Natural killer cell (primary cell): ENCODE results near the gene ASCC3. TPM values are rescaled to one million over a fixed set of nuclear protein-coding genes. Genes with fewer than 3 reads are reported as not detected.
"Not testable (repeated sequence)": the region's sequence is repeated elsewhere in the genome, so short reads cannot be mapped to it uniquely, and the experiment has no call there.

ENCODE experiments used
- ATAC-seq, 3 donors: fragments of 150-1000 bp in 2 of 3; fragments of 200-7000 bp in 1 of 3; cut with Tn5 transposase; 1 replicate in 1 of 3; 2 replicates in 2 of 3; pipeline ENCODE4 v1.10.0; 2021; ENCODE audit warnings: mild to moderate bottlenecking in 2 of 3, moderate library complexity in 2 of 3
- DNase-seq, 2 donors: peaks; one replicate each; pipeline versions ENCODE4 v3.0.0 to v3.0.0-alpha.2; 2013 to 2021; ENCODE audit warnings: mixed read lengths in 1 of 2
- H3K27ac ChIP-seq: one replicate; pipeline ENCODE4 v1.5.1; 2013; ENCODE audit warnings: mild to moderate bottlenecking, low read length
- H3K27me3 ChIP-seq: one replicate; pipeline ENCODE4 v1.6.1; 2013; ENCODE audit warnings: low read length; ENCODE audit not compliant: control insufficient read depth, insufficient read depth
- H3K36me3 ChIP-seq: one replicate; pipeline ENCODE4 v1.6.1; 2013; ENCODE audit warnings: low read length; ENCODE audit not compliant: control insufficient read depth, insufficient read depth
- H3K4me1 ChIP-seq: one replicate; pipeline ENCODE4 v1.6.1; 2013; ENCODE audit warnings: low read length; ENCODE audit not compliant: control insufficient read depth, insufficient read depth
- H3K4me3 ChIP-seq: one replicate; pipeline ENCODE4 v1.5.1; 2013; ENCODE audit warnings: low read length
- H3K9me3 ChIP-seq: one replicate; pipeline ENCODE4 v1.6.1; 2013; ENCODE audit warnings: low read length; ENCODE audit not compliant: control insufficient read depth, insufficient read depth
- H3K27ac Mint-ChIP-seq, 2 donors: one replicate each; pipeline ENCODE4 v1.8.0; 2022; ENCODE audit warnings: mild to moderate bottlenecking in 2 of 2, mixed read lengths in 2 of 2, moderate library complexity in 1 of 2
- H3K27me3 Mint-ChIP-seq, 2 donors: one replicate each; pipeline ENCODE4 v1.8.0; 2022; ENCODE audit warnings: low read depth in 2 of 2, mixed read lengths in 2 of 2
- H3K36me3 Mint-ChIP-seq: one replicate; pipeline ENCODE4 v1.8.0; 2022; ENCODE audit warnings: mixed read lengths
- H3K4me1 Mint-ChIP-seq, 2 donors: one replicate each; pipeline ENCODE4 v1.8.0; 2022; ENCODE audit warnings: mixed read lengths in 2 of 2
- H3K4me3 Mint-ChIP-seq: one replicate; pipeline ENCODE4 v1.8.0; 2022; ENCODE audit warnings: mild to moderate bottlenecking, moderate library complexity, mixed read lengths
- H3K9me3 Mint-ChIP-seq, 2 donors: one replicate each; pipeline ENCODE4 v1.8.0; 2022; ENCODE audit warnings: mixed read lengths in 2 of 2
- WGBS: methylation state at CpG from one replicate; pipeline ENCODE4 v1.1.7; 2013; ENCODE audit warnings: missing lambda C conversion rate; ENCODE audit not compliant: insufficient coverage; 5-methylcytosine and 5-hydroxymethylcytosine counted together
- intact Hi-C: fragments of 100-400 bp; cut with micrococcal nuclease; formaldehyde crosslinking; loops from one replicate; pipeline ENCODE4 v1.14.2; 2022
- total RNA-seq, 4 donors: library from RNA; stranded (reverse); fragments of 120-200 nt in 1 of 4; gene quantifications; one replicate each; pipeline versions ENCODE4 v1.2.3 to v1.2.4, GENCODE V29; 2013 to 2022
- TF ChIP-seq, protein P1 (sequence below): fragments of 200-600 bp; IDR thresholded peaks from one replicate; pipeline ENCODE4 v1.8.0; 2022; ENCODE audit warnings: antibody characterized with exemption

Gene ASCC3
- total RNA-seq, 3 donors from 2014 or later (not counting 1 experiment from before 2014, with no cell fraction given), result 42.3 to 50.0 (median 44.1) TPM

DNA sequence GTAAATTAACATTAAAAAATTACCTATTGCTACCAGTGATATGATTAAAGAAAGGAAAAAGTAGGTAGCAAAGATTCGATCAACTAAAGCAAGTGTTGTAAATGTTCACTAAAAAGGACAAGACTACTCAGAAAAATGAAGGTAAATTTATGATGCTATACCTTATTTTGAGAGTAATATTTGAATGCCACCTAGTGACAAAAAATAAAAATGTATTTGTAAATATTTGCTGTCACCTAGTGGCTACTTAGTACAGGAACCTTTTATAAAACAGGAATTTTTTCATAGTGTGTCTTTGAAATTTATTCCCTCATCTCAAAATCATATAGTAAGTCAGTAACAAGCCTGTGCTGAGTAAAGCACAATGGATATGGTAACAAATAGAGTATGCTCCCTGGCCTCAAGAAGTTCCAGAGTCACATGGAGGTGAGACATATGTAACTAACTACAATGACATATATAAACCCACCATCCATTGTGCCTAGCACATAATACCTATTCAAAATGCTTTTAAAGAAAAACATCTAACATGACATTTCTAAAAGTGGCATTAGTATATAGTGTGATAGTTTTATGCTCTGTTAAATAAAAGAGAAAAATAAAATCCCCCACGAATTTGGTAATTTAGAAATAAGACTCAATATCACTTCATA, 223.3 kb downstream of the ASCC3 start:
- intact Hi-C loops, result no loop called here
- Histone ChIP-seq H3K4me3 (no peak overlapping the region), H3K9me3 (no peaks in the 10 kb centered on the region), H3K4me1 (no peaks in the 10 kb centered on the region), H3K27me3 (no peaks in the 10 kb centered on the region), H3K36me3 (peaks cover 14% of the 10 kb centered on the region), H3K27ac (no peak overlapping the region)
- Mint-ChIP-seq H3K4me1 (no peaks in the 10 kb centered on the region), H3K36me3 (no peaks in the 10 kb centered on the region), H3K27me3 (no peaks in the 10 kb centered on the region), H3K27ac (no peak overlapping the region), H3K4me3 (no peak overlapping the region), H3K9me3 (no peaks in the 10 kb centered on the region)
- DNase-seq (peak in 1 of 2 donors; percentile 9), ATAC-seq (no peak)
- 100% methylated on average over 1 of the region's 2 CpGs for WGBS
- TF ChIP-seq, protein P1, sequence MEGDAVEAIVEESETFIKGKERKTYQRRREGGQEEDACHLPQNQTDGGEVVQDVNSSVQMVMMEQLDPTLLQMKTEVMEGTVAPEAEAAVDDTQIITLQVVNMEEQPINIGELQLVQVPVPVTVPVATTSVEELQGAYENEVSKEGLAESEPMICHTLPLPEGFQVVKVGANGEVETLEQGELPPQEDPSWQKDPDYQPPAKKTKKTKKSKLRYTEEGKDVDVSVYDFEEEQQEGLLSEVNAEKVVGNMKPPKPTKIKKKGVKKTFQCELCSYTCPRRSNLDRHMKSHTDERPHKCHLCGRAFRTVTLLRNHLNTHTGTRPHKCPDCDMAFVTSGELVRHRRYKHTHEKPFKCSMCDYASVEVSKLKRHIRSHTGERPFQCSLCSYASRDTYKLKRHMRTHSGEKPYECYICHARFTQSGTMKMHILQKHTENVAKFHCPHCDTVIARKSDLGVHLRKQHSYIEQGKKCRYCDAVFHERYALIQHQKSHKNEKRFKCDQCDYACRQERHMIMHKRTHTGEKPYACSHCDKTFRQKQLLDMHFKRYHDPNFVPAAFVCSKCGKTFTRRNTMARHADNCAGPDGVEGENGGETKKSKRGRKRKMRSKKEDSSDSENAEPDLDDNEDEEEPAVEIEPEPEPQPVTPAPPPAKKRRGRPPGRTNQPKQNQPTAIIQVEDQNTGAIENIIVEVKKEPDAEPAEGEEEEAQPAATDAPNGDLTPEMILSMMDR, result peak; percentile 21

- H3K4me3 ChIP-seq, H3K4me1 ChIP-seq, ATAC-seq, H3K27ac Mint-ChIP-seq, DNase-seq, intact Hi-C loops, H3K27me3 Mint-ChIP-seq, H3K27ac ChIP-seq, H3K9me3 ChIP-seq, H3K27me3 ChIP-seq, H3K9me3 Mint-ChIP-seq, H3K4me1 Mint-ChIP-seq, H3K4me3 Mint-ChIP-seq: not testable (repeated sequence)
- WGBS, result no CpG with 5 or more reads among the region's 3 CpGs
- peaks cover 24% of the 10 kb centered on the region for H3K36me3 Mint-ChIP-seq
- peaks cover 23% of the 10 kb centered on the region for H3K36me3 ChIP-seq
Measured at GRCh38 chr6:100641147-100641546, 240.0 kb downstream of the ASCC3 start.

- TF ChIP-seq, protein P1, result no peak
- DNase-seq (no peak), ATAC-seq (no peak)
- no peaks in the 10 kb centered on the region for H3K4me1 Mint-ChIP-seq
- Histone ChIP-seq H3K27me3 (no peaks in the 10 kb centered on the region), H3K36me3 (peaks cover 9% of the 10 kb centered on the region), H3K4me1 (no peaks in the 10 kb centered on the region), H3K9me3 (no peaks in the 10 kb centered on the region), H3K27ac (no peak overlapping the region), H3K4me3 (no peak overlapping the region)
- H3K27me3 Mint-ChIP-seq, result no peaks in the 10 kb centered on the region
- no peaks in the 10 kb centered on the region for H3K9me3 Mint-ChIP-seq
- peaks cover 19% of the 10 kb centered on the region for H3K36me3 Mint-ChIP-seq
- H3K27ac Mint-ChIP-seq, result peak overlapping the region in 1 of 2 donors; percentile 29
- 96% methylated on average over 8 of the region's 10 CpGs for WGBS
- no peak overlapping the region for H3K4me3 Mint-ChIP-seq
- intact Hi-C loops, result no loop called here
Measured at GRCh38 chr6:100633096-100633777, 247.9 kb downstream of the ASCC3 start.

DNA sequence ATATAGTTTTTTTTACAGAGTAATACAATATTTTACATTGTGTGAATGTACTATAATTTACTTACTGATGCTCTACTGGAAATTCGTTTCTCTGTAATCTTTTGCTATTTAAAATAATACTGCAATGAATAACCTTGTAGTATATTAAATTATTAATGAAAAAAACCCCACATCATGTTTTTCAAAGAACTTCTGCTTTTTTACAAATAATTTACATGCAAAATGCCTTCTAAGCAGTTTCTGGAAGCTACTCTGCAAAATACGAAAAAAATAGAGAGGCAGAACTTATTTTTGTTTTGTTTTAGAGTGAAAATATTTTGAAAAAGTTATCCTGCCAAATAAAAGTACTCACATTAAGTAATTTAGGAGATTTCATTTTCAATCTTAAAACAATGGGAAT, 250.6 kb downstream of the ASCC3 start:
- Mint-ChIP-seq H3K27ac (no peak overlapping the region), H3K4me3 (no peak overlapping the region), H3K27me3 (no peaks in the 10 kb centered on the region), H3K36me3 (peaks cover 8% of the 10 kb centered on the region), H3K9me3 (no peaks in the 10 kb centered on the region), H3K4me1 (no peaks in the 10 kb centered on the region)
- Histone ChIP-seq H3K27ac (no peak overlapping the region), H3K4me1 (no peaks in the 10 kb centered on the region), H3K9me3 (no peaks in the 10 kb centered on the region), H3K4me3 (no peak overlapping the region), H3K27me3 (no peaks in the 10 kb centered on the region), H3K36me3 (peaks cover 11% of the 10 kb centered on the region)
- intact Hi-C loops, result no loop called here
- TF ChIP-seq, protein P1, result no peak
- no peak for ATAC-seq
- WGBS, result no CpG with 5 or more reads among the region's 2 CpGs
- no peak for DNase-seq
